ENCODE measurements around the gene SLC5A3. TPM values are rescaled to one million over a fixed set of nuclear protein-coding genes. Genes with fewer than 3 reads are reported as not detected.

SLC5A3 gene
- total RNA-seq, 1 donor from 2014 or later = 12.5 TPM

DNA sequence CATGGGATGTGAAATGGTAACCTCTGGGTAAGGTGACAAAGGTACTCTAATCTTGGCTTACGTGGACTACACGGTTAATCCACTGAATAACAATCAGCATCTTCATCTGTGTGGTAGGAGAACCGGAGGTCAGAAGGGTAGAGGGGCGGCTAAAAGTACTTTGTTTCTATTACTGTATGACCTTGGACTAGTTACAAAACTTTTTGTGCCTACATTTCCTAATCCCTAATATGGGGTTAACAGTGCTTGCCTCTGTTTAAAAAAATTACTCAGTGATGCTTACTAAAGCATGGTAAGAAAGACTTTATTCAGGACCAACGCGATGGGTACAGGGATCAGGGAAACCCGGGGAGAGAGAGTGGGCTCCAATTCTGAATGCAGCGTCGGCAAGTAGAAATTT lies 1.7 kb upstream of the SLC5A3 start:
- no peak for DNase-seq (ENCODE audit: low read depth in 2 of 2)

DNA sequence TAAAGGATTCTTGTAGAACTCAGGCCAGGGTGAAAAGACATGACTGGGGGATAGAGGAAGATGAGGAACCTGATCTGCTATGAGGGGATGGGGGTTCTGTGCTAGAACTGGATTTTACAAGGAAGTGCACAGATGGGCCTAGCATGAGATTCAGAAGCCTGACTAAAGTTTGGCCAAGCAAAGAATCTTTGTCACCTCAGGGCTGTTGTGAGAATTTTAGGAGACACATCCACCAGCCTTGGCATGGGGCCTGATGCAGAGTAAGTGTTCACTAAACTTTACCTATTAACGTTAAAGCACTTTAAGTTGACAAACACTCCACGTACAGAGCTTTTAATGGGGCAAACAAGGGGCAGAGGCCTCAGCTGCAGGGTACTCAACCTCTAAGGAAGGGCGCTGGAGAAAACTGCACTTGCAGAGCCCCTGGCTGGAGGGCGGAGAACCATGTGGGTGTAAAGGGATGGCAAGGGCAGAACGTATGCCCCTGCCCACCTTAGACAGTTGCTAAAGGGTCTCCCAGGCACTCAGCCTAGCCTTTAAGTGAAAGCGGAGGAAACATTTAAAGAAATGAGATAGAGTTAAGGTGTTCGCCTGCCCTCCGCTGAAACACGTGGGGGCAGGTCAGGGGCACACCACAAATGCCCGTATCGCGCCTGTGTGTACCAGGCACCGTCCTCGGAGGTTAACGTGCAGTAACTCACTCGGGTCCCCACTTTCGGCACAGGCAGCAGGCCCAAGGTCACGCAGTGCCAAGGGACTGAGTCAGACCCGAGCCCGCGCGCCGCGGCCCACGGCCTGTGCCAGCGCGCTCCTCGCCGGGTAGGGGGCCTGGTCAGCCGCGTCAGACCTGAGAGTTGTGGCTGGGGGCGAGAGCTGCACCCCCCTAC lies 990 bp upstream of the SLC5A3 start:
- DNase-seq (ENCODE audit: low read depth in 2 of 2) = no peak

DNA sequence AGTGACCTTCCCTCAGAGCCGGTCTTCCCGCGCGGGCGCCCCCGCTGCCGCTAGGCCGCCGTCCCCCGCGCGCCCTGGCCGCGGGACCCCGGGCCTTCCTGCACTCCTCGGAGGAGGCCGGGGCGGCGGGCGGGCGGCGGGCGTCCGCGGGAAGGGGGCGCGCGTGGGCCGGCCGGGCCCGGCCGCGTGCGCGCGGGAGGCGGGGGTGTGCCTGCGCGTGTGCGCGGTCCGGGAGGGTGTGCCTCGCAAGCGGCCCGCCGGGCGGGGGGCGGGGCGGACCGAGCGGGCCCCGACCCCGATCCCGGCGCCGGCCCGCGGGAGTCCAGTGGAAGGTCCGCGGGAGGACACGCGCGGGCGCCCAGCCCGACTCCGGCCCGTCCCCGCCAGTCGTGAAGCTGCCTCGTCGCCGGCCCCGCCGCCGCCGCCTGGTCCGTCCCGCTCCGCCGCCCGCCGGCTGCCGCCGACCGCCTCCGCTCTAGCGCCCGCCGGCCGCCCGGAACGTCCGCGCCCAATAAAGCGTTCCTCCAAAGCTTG lies 438 bp downstream of the SLC5A3 start:
- peak in 1 of 2 donors; percentile 50 for DNase-seq (ENCODE audit: low read depth in 2 of 2)

DNA sequence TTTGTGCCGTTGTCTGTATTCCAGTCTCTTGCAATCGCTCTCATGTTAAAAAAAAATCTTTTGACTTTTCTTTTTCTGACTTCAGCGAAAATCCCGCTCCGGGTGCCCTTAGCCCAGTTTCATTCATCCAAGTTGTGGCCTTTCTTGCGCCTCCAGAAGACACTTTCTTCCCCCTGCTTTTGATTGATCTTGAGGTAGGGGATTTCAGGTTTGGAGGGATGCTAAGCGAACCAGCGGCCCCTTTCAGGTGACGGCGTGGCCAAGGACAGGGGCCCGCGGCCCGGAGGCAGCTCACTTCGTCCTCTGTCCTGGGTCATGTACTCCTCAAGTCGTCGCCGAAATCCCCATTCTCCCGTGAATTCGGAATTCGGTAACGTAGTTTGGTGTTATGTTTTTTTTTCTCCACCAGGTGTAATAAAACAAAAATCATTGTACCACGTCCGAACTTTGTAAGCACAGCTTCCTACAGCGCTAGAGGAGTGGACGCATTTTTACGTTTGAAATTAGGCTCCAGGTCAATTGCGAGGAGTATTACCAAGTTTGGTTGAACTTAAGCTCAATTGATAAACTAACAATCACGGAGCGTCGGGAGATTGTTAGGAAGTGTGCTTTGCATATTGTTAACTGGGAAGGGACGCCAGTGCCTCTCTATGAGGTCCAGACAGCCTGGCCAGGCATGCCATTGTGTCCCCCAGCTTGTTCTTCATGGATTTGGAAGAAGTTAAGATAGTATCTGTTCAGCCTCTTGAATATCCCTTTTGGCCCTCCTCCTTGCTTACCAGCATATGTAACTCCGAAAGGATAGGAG lies 1.1 kb downstream of the SLC5A3 start:
- peak in 1 of 2 donors; percentile 17 for DNase-seq (ENCODE audit: low read depth in 2 of 2)

DNA sequence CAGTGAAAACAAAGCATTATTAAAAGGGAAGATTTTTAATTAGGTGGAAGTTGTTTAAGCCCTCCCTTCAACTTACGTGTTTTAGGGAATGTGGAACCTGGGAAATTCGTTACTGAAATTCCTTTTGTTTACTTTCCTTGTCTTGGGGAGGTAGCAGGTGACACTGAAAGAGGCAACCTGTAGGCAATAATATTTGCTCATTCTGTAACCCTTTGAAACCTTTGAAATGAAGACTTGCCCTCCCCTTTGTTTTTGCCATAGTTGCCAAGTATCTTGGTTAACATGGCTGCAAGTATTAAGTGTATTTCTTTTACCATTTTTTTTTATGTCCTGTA lies 1.7 kb downstream of the SLC5A3 start:
- DNase-seq (ENCODE audit: low read depth in 2 of 2) = no peak

DNA sequence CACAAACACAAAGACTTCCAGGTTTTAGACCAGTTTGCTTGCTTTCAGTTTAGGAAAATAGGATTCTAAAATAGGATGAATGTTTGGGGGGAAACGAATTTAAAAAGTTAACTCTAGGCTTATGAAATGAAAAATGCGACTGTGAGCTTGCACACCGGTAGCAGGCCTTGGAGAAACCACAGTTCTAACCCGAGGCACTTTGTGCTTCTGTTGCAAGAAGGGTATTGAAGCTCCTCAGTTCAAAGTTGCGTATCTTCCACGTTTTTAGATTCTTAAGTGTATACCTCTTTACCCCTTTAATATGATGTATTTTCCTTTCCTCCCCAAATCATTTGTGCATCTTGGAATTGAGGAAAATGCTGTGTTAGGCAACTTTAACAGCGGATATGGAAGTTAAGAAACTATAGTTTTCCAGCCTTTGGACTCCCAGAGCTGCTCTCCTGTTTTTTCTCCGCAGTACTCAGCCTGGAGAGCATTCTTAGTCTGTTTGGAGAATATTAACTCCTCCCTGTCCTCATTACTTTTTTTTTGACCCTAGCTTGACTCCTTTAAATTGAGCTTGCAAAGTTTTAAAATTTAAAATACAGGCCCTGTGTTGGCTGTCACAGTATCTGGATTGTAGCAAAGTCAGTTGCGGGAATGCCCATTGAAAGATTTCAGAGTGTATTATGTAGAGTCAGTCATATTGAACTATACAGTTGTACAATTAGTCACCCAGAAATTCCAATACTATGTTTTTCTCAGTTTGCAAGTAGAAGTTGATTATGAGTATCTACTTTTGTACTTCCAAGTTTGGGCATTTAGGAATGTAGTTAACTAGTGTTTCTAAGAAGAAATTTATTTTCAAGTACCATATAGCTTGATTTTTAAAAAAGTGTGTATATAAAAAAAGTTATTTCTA lies 2.6 kb downstream of the SLC5A3 start:
- DNase-seq (ENCODE audit: low read depth in 2 of 2) = no peak

DNA sequence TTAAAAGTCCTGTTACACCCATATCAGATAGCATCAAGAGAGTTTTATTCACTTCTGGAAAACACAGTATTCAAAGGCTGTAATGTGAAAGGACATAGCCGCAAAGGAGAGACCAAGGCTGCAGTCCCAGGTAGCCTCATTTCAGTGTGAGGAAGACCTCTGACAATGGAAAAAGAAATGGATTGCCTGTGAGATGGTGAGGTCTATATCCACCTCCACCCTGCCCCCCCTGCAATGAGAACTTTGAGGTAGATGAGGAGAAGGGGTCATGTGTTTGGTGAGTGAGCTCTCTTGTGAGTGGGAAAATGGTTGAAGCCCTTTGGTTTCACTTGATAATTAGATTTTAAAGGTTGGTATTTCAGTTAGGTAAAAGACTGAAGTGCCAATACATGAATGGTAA lies 3.5 kb downstream of the SLC5A3 start:
- DNase-seq (ENCODE audit: low read depth in 2 of 2) = no peak

DNA sequence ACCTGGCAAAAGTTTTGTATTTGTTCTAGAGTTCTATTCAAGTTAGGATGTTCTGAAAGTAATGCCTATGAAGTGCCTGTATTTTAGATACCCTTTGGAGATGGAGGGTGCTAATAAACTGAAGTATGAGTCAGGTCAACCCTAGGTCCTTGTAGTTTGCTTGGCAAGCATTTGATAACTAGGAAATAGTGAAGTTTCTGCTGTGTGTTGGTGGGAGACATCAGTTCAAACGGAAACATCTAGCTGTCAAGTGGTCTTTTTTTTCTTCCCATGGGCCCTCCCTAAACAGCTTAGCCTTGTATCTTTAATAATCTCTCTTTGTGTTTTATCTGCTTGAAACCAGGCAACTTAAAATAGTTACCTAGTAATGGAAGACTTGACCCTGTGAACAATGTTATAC lies 4.5 kb downstream of the SLC5A3 start:
- no peak for DNase-seq (ENCODE audit: low read depth in 2 of 2)

DNA sequence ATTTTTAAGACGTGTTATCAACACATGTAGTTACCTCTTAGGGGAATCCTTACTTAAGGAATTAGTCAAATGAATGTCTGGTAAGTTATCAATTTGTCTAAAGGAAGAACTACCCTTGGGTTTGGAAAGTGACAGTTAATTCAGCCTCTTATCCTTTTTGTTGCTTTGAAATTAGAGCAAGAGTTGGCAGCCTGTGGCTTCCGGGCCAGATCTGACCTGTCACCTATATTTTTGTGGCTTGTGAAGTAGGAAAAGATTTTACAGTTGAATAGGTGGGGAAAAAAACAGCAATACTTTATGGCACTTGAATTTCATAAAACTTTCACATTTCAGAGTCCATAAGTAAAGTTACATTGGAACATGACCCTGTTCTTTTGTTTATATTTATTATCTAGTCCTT lies 5.5 kb downstream of the SLC5A3 start:
- DNase-seq (ENCODE audit: low read depth in 2 of 2) = peak; percentile 45 to 56

DNA sequence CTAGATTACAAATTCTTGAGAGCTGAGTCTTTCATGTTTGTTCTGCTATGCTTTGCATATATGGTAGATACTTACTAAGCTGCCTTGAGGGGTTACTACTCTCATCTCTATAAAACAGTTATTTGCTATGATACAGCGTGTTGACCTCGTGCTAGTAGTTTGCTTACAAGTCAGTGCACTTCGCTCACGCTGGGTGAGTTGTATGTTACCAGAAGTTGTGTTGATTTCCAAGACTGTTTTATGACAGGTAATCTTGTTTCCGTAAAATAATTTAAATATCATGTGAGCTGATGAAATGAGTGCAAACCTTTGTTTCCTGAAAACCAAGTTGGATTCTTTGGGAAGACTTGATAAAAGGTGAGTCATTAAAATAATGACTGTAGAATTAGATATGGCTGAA lies 7.3 kb downstream of the SLC5A3 start:
- DNase-seq (ENCODE audit: low read depth in 2 of 2) = no peak

DNA sequence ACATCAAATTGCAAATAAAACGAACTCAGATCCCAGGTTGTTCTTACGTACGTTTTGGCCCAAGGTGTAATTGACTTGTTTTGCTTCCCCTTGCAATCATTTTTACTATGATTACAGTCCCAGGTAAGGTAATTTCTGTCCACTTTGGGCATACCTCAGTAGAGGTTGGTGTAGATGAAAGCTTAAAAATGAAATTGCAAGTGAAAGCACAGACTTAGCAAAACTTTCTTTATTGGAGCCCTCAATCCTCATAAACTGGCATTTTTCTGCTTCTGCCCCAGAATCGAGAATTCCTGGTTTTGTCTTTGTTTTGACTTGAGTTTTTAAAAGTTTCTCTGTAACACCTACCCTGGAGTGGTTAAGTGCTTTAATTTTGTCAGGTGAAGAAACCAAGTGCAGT lies 9.4 kb downstream of the SLC5A3 start:
- DNase-seq (ENCODE audit: low read depth in 2 of 2) = no peak

DNA sequence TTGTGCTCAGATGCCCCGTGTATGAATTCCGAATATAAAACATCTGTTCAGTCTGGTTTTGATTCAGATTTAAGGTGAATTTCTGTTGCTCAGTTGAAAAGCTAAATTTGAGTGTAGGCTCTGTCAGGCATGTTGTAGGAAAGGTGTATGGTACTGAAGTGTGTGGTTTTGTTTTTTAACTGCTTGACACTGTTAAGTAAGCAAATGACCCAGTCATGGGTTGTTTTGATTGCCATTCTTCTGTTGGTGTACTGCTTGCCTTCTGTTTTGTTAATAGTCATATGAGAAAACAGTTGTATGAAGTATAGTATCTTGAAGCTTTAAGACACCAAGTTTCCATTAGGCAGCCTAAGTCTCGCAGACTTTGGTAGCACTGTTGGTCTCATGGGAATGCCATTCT lies 10.0 kb downstream of the SLC5A3 start:
- DNase-seq (ENCODE audit: low read depth in 2 of 2) = no peak

DNA sequence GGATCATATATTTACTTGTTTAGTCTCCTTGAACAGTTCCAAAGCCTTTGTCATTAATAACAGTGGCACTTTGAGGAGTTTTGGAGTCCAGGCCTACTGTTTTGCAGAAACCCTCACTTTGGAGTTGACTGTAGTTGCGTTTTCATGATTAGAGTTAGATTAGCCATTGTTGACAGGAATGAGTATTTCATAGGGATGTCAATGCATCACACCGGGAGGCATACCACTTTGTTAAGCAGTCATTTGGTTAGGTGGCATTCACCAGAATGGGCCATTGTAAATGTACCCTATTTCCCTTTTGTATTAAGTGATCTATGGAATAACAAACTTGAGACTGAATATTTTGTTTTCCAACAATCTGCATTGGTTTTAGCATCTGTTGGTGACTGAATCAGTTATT lies 11.8 kb downstream of the SLC5A3 start:
- DNase-seq (ENCODE audit: low read depth in 2 of 2) = no peak

DNA sequence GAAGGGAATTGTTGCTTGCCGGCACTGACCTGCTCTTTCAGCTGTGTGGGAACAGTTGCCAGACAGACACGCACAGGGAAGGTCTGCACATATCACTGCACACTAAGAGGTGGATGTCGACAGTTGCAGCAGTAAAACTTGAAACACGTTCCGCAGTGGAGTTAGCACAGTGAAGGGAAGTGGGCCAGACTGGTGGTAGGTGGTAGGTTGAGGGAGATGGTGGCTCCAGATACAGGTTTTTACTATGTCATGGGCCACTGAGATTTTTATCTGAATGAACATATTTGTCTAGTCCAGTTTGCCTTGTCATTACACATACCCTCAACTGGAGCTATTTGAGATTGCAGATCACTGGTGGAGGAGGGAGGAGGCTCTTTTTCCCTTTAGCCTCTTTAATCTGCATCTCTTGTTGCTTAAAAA lies 13.5 kb downstream of the SLC5A3 start:
- no peak for DNase-seq (ENCODE audit: low read depth in 2 of 2)

DNA sequence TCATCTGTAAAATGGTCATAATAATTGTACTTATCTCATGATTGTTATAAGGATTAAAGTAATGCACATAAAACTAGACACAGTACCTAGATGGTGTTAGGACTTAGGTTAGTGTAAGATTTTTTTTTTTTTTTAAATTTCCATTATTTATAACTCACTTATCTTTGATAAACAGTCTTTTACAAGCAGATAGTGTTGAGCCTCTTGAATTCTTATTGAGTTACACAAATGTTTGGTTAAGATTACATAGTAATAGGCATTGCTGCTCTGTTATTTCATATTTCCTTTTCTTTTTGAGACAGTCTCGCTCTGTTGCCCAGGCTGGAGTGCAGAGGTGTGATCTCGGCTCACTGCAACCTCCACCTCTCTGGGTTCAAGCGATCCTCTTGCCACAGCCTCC lies 15.4 kb downstream of the SLC5A3 start:
- DNase-seq (ENCODE audit: low read depth in 2 of 2) = no peak

DNA sequence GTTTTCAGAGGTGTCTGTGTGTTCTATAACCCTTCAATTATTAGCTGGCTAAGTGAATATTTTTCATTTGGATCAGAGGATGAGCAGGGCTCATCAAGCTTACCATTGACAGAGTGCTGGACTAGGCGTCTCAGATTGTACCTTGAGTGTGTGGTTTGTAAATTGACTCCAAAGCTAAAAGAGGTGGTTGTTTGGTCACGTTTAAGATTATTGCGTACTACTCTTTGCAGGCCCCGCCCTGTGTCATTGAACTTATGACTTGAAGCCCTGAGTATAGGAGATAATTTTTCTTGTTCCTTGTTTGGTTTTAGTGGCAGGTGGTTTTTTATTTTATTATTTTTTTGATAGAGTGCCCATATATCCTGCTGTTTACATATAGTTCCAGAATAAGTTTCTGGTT lies 17.7 kb downstream of the SLC5A3 start:
- no peak for DNase-seq (ENCODE audit: low read depth in 2 of 2)

DNA sequence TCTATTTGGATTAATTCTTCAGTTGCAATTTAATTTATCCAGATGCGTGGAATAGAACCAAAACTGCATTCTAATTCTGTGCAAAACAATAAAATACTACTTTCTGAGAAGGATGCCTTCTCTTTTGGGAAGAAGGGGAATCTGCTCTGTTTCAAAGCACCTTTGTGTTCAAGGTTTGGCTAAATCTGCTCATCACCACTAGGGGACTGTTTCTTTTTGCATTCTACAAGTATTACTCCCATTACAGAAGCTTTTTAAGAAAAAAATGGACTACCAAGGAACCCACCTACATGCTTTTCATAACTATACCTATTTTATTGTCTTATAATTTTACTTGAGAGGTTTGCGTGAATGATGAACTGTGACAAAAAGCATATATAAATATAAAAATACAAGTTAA lies 18.2 kb downstream of the SLC5A3 start:
- DNase-seq (ENCODE audit: low read depth in 2 of 2) = peak in 1 of 2 donors; percentile 27

DNA sequence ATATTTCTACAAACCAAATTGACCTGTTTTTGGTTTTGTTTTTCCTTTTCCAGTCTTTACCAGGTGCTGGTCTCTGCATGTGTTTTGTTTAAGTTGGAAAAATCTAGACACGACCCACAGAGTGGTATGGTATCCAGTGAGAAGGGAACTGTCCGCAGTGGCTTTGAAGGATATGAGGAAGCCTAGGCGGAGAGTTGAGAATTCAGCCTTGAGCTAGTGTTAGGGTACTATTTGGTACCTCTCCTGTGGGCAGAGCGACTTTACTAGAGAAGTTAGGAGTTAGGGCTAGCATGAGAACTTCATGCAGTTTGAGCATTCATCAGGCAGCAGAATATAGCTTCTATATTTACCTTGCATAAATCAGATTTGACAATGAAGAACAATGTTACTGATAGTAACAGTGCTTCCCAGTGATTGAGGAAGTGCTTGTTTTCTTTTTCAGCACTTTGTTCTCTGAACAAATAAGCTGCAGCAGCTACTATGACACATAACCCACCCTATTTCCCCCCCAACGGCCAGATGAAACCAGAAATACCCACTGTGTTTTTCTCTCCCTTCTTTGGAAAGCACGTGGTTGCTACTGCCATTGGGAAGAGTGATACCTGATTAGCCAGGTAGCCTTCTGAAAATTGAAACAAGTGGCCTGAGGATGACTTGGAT lies 19.0 kb downstream of the SLC5A3 start:
- DNase-seq (ENCODE audit: low read depth in 2 of 2) = peak; percentile 82 to 89

DNA sequence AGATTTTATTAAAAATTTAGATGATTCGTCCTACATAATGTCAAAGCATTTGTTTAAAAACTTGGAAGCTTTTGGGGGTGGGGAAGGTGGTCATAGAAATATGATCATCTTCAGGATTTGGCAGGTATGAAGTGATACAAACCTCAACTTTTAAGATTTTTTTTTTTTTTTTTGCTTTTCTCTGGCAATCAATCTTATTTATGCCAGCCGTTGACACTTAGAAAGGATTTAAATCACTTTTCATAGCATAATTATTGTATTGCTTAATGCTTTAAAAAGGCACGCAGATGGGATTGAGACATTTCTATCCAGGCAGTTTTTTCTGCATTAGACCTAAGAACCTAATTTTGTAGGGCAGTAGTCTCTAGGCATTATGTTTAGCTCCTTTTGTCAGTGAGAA lies 19.7 kb downstream of the SLC5A3 start:
- no peak for DNase-seq (ENCODE audit: low read depth in 2 of 2)

DNA sequence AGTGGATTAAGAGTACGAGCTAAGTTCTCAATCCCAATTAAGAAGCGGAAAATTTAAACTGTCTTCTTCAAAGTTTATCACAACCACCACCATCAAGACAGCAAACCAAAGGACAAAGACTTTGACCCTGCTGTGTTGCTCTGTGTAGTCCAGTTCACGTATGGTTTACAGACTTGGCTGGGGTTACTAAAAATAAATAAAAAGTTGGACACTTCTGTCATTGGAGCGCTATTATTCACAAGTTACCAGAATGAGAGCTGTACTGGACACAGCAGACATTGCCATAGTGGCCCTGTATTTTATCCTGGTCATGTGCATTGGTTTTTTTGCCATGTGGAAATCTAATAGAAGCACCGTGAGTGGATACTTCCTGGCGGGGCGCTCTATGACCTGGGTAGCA lies 21.6 kb downstream of the SLC5A3 start:
- DNase-seq (ENCODE audit: low read depth in 2 of 2) = no peak

DNA sequence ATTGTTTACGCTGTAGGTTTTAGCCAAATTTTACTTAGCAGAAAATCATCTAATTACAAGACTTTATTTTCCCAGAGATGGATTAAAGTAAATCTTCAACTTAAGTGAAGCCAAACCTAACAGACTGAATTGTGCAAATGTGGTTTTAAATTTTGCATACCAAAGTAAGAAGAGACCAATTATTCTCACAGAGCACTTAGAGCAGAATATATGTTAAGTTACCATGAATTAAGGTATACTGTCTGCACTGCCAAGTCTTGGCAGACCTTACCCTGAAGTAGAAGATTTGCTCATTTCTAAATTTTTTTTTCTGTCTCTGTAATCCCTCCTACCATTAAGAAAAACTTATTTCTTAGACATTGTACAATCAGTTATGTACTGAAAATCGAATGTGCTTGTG lies 24.1 kb downstream of the SLC5A3 start:
- DNase-seq (ENCODE audit: low read depth in 2 of 2) = no peak
